GOT3 (cell line): Measurements from ENCODE around the gene MBNL1.
"Not testable (repeated sequence)": the region's sequence is repeated elsewhere in the genome, so short reads cannot be mapped to it uniquely, and the experiment has no call there.

ENCODE experiments used
- DNase-seq: peaks from one replicate; lab custom pipeline; 2025; ENCODE audit warnings: mixed read lengths; lab: John Stamatoyannopoulos, UW

Gene MBNL1

DNA sequence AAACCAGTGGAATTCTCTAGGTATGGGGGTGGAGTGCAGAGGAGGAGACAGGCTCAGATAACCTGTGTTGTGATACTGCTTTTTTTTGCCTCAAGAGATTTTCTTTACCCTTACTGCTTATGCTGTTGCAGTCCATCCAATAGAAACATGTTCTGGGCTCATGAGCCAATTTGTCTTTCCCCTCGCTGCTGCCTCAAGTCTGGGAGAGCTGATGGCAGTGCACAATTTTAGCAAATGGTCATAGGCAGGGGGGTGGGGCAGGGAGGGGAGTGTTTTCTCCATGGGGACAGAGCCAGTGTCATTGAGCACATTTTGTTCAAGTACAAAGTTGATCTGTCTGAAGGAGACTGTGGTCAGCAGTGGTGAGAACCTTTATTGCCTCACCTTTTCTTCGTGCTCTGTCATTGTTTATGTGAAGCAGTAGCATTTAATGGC, 134.9 kb downstream of the MBNL1 start:
- no peak for DNase-seq

DNA sequence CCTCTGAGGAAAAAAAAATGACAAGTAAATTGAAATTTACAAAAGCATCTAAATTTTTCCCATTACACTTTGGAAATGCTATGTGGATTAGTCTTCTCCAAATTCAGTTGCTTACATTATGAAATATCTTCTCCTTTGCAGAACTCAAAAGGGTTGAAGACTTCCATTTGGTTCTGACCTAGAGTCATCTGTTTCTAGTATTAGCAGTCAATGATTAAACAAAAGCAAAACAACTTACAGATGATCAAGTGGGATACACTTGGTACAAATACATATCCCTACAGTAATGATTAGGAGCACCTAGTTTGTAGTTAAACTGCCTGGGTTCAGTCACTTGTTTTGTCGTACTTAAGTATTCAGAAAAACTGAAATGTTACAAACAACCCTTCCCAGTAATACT, 136.2 kb downstream of the MBNL1 start:
- no peak for DNase-seq

DNA sequence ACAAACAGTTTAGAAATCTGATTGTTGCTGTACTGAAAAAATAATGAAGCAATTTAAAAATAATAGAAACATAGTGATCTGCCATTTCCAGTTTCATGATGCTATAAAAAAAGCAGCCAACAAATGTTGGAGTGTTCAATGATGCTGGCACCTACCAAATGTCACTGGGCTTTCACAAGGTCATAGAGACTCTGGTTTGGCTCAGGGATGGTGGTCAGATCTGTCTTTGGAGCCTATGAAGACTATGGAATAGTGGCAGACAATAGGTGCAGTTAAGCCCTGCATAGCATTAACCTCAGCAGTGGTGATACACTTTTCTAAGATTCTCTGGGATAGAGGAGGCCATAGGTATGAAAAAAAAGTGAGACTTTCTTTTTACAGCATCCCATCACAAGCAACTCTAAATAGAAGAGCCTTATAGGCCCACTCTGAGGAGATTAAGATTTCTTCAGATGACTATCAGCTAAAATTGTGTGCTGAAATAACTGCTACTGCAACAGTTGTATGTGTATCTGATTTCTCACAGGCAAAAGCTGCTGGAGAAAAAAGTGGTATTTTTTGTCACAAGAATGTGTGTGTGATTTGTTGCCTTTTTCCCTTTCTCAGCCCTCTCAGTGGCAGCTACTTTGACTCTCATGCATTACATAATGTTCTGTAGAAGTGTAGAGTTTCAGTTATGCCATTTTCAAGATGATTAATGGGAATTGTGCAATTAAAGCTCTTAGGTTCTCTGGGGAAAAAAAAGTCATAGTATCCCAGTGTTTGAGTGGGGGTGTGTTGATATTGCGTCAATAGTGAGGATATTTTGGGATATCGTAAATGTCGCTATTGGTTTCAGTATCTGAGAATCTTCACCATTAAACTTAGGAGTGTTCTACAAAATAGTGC, 137.4 kb downstream of the MBNL1 start:
- no peak for DNase-seq

DNA sequence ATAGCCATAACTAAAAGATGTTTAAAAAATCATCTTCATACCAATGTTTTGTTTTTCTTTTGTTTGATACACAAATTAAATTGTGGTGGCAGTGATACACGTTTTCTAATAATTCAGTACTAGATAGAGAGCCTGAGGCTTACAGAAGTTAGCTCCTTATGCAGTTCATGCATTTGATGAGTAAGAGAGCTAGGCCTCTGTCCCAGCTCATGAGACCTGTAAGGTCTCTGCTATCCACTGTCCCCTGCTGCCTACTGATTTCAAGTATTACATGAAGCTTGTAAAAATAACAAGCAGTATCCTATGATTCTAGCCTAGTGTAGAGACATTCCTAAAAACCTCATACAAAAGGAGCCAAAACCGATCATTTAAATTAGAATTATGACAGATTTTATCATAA, 144.5 kb downstream of the MBNL1 start:
- DNase-seq, result no peak

DNA sequence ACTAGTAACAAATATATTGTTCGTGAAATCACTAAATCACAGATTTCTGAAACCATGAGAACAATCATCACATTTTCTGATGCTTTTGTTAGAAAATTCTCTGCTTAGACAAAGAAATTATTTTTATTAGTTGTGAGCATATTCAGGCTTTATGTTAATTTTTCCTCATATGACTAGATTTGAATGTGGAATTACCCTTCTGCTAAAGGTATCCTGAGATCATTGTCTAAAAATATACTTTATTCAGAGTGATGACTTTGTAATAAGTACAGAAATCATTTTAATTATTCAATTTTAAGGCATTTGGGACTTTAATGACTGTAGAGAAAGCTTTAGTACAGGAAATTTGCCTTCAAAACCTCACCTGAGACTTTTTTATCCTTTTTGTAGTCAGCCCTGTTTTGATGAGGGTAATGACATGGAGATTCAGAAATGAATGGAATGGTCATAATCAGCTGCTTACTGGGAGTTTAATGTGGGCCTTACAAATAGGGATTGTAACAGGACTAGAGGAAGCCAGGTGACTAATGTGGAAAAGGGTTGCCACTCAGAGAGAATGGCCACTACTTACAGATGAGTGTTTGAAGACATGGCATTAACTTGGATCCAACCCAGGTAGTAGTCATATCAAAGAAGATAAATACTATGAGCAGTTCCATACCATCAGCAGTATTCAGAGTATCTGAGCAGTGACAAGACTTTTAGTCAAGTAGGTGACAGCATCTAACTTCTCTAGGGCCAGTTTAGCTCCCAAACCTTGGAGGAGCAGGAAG, 148.3 kb downstream of the MBNL1 start:
- no peak for DNase-seq

DNA sequence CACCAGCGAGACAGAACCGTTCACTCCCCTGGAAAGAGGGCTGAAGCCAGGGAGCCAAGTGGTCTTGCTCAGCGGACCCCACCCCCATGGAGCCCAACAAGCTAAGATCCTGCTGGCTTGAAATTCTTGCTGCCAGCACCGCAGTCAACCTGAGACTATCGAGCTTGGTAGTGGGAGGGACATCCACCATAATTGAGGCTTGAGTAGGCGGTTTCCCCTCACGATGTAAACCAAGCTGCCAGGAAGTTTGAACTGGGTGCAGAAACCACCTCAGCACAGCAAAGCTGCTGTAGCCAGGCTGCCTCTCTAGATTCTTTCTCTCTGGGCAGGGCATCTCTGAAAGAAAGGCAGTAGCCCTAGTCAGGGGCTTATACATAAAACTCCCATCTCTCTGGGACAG, 151.0 kb downstream of the MBNL1 start:
- no peak for DNase-seq

DNA sequence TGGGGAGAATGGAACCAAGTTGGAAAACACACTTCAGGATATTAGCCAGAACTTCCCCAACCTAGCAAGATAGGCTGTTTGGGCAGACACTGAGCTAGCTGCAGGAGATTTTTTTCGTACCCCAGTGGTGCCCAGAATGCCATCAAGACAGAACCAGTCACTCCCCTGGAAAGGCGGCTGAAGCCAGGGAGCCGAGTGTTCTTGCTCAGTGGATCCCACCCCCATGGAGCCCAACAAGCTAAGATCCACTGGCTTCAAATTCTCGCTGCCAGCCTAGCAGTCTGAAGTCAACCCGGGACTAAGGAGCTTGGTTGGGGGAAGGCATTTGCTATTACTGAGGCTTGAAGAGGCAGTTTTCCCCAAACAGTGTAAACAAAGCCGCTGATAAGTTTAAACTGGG, 152.4 kb downstream of the MBNL1 start:
- no peak for DNase-seq

DNA sequence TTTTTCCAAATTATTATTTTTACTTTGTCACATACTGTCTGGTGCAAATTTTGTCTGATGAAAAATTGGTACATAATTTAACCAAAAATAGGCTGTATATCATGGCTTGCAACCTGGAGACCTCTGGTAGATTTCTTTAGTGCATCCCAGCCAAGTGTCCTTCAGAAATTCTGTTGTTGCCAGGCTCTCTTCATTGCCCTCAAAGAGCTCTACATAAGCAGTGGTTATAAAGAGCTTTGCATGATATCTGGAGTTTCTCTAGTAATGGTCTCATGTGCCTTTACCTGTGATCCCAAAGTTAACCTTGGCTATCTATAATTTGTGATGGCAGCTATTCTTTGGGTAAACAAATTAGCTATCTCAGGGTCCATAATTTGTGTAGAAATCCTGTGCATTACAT, 157.7 kb downstream of the MBNL1 start:
- no peak for DNase-seq

DNA sequence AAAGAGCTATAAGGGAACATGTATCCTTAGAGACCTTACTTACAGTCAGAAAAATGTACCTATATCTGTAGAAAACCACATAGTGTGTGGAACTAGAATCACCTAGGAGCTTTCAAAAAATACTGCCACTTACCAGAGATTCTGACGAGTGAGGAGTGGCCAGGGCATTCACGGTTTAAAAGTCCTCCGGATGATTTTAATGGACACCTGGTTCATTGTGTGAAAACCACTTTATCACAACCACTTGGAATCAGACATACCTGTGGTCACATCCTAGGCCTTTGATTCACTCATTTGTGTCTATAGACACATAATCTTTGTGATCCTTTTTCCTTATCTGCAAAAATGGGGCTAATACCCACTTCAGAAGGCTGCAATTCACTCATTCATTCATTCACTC, 159.8 kb downstream of the MBNL1 start:
- DNase-seq, result no peak

DNA sequence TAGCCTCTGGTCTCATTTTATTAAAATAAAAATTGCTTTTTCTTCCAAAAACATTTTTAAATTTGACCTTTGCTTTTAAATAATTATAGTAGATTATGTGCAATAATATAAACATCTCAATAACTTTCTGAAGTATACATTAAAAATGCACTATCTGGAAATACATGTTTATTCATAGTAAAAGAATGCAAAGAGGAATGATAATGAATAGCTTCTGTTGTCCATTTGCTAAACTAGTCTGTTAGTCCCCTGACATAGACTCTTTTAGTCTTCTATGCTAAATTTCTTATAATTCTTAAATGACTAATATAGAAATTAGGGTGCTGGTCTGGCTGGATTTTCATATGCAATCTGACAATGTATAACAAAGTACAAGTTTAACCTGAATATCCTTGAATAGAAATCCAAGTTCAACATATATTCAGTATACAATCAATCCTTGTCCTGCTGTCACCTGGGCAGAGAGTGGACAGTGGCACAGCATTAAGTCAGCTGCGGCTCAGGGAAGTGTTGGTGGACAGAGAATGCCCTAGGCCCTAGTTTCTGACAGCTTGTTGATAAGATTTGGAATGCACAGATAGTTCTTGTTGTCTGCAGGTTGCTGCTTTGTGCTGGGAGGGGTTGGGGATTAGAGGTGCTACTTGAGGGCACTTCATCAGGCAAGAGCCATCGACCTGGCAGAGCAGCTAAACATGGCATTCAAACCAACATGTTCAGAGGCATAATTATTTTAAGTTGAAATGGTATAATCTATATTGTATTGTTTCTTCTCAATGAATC, 161.7 kb downstream of the MBNL1 start:
- DNase-seq, result no peak

DNA sequence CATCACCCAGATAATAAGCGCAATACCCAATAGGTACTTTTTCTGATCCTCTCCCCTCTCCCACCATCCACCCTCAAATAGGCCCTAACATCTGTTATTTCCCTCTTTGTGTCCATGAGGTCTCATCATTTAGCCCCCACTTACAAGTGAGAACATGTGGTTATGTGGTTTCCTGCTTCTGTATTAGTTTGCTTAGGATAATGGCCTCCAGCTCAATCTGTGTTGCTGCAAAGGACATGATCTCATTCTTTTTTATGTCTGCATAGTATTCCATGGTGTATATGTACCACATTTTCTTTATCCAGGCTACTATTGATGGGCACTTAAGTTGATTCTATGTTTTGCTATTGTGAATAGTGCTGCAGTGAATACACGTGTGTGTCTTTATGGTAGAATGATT, 165.4 kb downstream of the MBNL1 start:
- DNase-seq, result no peak

DNA sequence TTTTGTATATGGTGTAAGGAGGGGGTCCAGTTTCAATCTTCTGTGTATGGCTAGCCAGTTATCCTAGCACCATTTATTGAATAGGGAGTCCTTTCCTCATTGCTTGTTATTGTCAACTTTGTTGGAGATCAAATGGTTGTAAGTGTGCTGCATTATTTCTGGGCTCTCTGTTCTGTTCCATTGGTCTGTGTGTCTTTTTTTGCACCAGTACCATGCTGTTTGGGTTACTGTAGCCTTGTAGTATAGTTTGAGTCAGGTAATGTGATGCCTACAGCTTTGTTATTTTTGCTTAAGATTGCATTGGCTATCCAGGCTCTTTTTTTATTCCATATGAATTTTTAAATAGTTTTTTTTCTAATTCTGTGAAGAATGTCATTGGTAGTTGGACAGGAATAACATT, 166.5 kb downstream of the MBNL1 start:
- DNase-seq, result not testable (repeated sequence)

DNA sequence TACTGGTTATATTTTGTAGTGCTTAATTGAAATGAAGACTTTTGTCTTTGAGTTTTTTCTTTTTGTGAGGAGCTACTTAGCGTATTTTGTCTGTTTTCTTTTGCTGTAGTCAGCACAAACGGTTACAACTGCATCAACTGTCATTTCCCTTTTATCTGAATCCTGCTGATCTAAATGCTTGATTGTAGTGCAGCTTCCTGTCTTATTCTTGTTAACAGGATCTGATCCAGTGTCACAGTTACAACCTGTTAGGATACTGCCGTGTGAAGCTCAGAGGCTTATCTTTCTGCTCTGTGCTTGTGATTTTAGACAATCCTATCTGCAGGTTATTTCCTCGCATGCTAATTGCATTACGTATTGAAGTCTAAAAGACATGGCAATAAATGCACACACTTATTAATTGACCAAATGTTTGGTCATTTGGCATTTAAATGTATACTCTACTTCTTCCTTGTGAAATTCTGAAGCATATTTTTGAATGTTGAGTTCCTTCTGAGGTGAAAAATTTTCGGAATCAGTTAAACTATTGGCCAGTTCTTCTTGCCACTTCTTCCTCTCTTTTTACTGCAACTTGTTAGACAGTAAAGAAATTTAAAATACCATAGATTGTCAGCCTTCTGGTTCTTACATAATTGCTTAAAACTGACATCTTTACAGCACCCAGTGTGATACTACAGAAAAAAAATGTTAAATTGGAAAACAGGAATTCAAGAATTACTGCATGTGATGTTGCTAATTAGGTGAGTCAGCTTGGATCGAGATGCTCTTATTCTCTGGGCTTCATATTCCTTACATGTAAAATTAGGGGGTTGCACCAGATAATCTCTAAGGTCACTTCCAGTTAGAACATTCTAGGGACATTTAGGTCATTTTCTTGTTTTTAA, 168.2 kb downstream of the MBNL1 start:
- no peak for DNase-seq

DNA sequence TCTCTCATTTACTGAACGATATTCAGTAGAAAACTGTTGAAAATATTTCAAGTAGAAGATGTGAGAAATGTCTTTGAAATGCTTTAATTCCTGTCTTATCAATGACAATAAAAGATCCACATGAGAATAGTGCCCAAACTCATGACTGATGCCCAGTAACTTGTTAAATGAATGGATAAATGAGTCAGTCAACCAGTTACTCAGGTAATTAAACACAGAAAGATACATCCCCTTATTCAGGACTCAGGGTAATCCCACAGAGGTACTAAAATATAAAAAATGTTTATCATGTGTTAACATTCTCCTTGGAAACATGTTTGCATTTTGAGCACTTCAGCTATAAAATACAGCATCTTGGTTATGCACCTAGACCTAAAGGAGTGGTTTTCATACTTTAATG, 169.5 kb downstream of the MBNL1 start:
- DNase-seq, result no peak

DNA sequence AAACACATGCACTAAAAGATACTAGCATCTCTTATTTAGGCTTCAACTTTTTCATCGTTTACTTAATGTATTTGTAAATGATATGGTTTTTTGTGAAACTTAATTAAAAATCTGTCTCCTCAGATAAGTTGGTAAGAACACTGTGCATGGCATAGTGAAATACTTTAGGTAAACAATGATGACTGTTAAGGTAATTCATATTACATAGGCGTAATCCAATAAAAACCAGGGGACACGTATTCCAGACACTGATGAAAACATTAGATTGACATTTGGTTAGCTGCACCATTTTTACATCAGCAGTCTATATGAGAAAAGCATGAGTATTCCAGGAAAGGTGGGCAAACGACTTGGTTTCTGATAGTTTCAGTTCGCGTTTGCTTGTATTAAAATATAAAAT, 170.0 kb downstream of the MBNL1 start:
- DNase-seq, result no peak

DNA sequence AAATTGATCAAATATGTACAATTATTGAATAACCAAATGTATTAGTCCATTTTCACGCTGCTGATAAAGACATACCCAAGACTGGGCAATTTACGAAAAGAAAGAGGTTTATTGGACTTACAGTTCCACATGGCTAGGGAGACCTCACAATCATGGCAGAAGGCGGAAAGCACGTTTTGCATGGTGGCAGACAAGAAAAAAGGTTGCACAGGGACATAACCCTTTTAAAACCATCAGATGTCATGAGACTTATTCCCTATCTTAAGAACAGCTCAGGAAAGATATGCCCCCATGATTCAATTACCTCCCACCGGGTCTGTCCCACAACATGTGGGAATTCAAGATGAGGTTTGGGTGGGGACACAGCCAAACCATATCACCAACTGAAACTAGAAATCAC, 171.5 kb downstream of the MBNL1 start:
- DNase-seq, result not testable (repeated sequence)

DNA sequence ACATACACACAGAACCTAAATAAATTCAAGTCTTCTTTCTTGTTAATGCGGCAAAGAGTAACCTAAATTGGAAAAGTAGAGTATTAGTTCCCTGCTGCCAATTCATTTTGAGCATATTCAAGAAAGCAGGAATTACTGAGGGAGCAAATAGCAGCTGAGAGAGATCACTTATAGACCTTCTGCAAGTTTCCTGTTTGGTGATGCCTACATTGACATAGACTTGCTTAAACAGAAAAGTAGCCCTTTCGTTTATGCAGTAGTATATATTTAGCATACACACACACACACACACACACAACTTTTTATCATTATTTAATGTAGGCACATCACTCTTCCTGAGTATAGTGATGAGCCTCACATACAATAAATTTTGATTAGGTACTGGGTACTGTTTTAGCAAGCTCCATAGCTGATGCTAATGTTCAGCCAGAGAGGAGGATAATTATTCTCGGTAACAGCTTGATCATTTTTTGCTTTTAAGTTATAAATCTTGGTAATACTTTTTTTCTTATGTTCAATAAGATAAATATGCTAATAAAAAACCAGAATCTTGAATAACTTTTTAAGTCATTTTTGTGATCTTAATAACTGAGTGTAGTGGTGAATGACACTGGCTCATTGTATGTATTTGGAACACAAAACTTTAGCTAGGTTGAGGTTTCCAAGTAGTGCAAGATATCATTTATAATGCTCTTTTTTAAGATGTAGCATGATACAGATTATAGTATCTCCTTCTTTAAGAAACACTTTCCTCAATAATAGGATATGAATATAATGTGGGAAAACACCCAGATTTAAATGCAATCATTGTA, 174.7 kb downstream of the MBNL1 start:
- no peak for DNase-seq

DNA sequence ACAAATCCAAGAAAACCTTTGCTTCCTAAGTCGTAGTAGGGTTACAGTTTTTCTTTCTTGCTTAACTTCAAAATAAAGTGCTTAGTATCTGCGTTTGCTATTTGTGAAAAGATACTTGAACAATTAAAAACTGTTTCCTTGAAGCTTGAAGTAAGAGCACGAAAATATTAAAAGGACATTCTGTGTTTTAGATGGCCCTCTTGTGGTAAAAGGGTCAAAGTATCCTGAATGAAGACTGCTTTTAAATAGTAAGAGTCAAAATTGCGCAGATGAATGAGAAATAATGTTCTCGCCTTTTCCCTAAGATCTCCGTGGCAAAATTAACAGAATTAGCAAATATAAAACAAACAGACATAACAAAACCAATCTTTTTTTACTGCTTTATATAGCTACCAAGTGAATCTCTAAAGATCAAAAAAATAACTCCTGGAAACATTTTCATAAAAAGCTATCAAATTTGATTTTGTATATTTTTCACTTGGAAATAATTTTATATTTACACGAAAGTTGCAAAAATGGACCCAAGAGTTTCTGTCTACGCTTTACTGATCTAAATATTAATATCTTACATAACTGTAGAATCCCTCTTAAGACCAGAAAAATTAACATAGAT, 175.4 kb downstream of the MBNL1 start:
- no peak for DNase-seq

DNA sequence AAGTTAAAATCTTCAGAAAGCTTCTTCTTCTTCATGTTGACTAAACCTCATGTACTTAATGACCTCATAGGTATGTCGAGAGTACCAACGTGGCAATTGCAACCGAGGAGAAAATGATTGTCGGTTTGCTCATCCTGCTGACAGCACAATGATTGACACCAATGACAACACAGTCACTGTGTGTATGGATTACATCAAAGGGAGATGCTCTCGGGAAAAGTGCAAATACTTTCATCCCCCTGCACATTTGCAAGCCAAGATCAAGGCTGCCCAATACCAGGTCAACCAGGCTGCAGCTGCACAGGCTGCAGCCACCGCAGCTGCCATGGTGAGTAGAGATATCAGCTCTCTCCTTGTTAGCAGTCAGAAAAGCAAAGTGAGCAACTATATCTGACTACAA, 176.5 kb downstream of the MBNL1 start:
- DNase-seq, result no peak

DNA sequence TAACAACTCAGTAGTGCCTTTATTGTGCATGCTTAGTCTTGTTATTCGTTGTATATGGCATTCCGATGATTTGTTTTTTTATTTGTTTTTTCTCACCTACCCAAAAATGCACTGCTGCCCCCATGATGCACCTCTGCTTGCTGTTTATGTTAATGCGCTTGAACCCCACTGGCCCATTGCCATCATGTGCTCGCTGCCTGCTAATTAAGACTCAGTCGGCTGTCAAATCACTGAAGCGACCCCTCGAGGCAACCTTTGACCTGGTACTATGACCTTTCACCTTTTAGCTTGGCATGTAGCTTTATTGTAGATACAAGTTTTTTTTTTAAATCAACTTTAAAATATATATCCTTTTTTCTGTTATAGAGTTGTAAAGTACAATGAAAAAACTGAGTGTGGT, 177.8 kb downstream of the MBNL1 start:
- no peak for DNase-seq
